Thoracic aorta (tissue), 2 donors: ENCODE measurements around the gene PARM1. TPM values are rescaled to one million over a fixed set of nuclear protein-coding genes. Genes with fewer than 3 reads are reported as not detected.

Experiments used
- ATAC-seq: fragments of 150-250 bp; one replicate; pipeline ENCODE4 v1.8.0; 2017; ENCODE audit warnings: low read depth; ENCODE audit not compliant: insufficient number of reproducible peaks, low FRiP score
- DNase-seq: peaks from one replicate; pipeline ENCODE4 v3.0.0-alpha.2; 2020; ENCODE audit warnings: low spot score
- H3K27ac ChIP-seq, 2 donors: fragments of 200-600 bp; sonication (generic); 1 replicate in 1 of 2; 2 replicates in 1 of 2; pipeline ENCODE4 v1.5.1; 2016; ENCODE audit warnings: mild to moderate bottlenecking in 2 of 2, moderate library complexity in 2 of 2
- H3K27me3 ChIP-seq: fragments of 200-600 bp; sonication (generic); replicated peaks from 2 replicates; pipeline ENCODE4 v1.6.0; 2016; ENCODE audit warnings: mild to moderate bottlenecking; ENCODE audit not compliant: insufficient read depth
- H3K36me3 ChIP-seq: fragments of 200-600 bp; sonication (generic); one replicate; pipeline ENCODE4 v1.5.1; 2016
- H3K4me1 ChIP-seq, 2 donors: fragments of 200-600 bp; sonication (generic); 1 replicate in 1 of 2; 2 replicates in 1 of 2; pipeline versions ENCODE4 v1.5.1 to v1.6.0; 2016; ENCODE audit warnings: low read depth in 2 of 2, mild to moderate bottlenecking in 1 of 2; ENCODE audit not compliant: control insufficient read depth in 1 of 2
- H3K4me3 ChIP-seq: fragments of 200-600 bp; sonication (generic); 2 replicates; pipeline ENCODE4 v1.5.1; 2016; ENCODE audit warnings: mild to moderate bottlenecking
- H3K9me3 ChIP-seq: fragments of 200-600 bp; sonication (generic); 2 replicates; pipeline ENCODE4 v1.5.1; 2016
- CTCF ChIP-seq: fragments of 200-600 bp; sonication (generic); IDR thresholded peaks from one replicate; pipeline ENCODE4 v1.5.1; 2019; ENCODE audit warnings: antibody characterized with exemption
- total RNA-seq, 2 donors: library from RNA; depleted of rRNA; stranded (reverse); fragments of >200 nt; gene quantifications; one replicate each; pipeline versions ENCODE4 v1.1.0 to v1.2.3, GENCODE V29; 2016

Gene PARM1
- total RNA-seq, 2 donors from 2014 or later = 127 to 263 TPM

- Histone ChIP-seq H3K27me3 (no peaks in the 10 kb centered on the region), H3K27ac (no peak overlapping the region), H3K36me3 (no peaks in the 10 kb centered on the region), H3K9me3 (no peaks in the 10 kb centered on the region), H3K4me1 (peaks cover 0 to 4% of the 10 kb centered on the region in 2 donors), H3K4me3 (no peak overlapping the region)
- DNase-seq (no peak), ATAC-seq (no peak)
- no peak for TF ChIP-seq CTCF
These were observed 20.7 kb downstream of the PARM1 start for GRCh38 chr4:74953647-74954046.

- no peaks in the 10 kb centered on the region for H3K4me1 ChIP-seq
- ATAC-seq (no peak), DNase-seq (no peak)
- peaks cover 3% of the 10 kb centered on the region for H3K9me3 ChIP-seq
- H3K36me3 ChIP-seq = no peaks in the 10 kb centered on the region
- no peaks in the 10 kb centered on the region for H3K27me3 ChIP-seq
- no peak overlapping the region for H3K27ac ChIP-seq
- H3K4me3 ChIP-seq = no peak overlapping the region
- no peak for TF ChIP-seq CTCF
These were observed 26.0 kb downstream of the PARM1 start for GRCh38 chr4:74958881-74959280.

- Histone ChIP-seq H3K4me3 (no peak overlapping the region), H3K36me3 (no peaks in the 10 kb centered on the region), H3K4me1 (peaks cover 0 to 12% of the 10 kb centered on the region in 2 donors), H3K27me3 (no peaks in the 10 kb centered on the region), H3K27ac (no peak overlapping the region), H3K9me3 (peaks cover 3% of the 10 kb centered on the region)
- DNase-seq (no peak), ATAC-seq (no peak)
- TF ChIP-seq CTCF = no peak
These were observed 28.3 kb downstream of the PARM1 start for GRCh38 chr4:74961230-74961629.

- no peaks in the 10 kb centered on the region for H3K27me3 ChIP-seq
- no peak for TF ChIP-seq CTCF
- H3K27ac ChIP-seq = no peak overlapping the region
- H3K36me3 ChIP-seq = no peaks in the 10 kb centered on the region
- H3K9me3 ChIP-seq = peaks cover 3% of the 10 kb centered on the region
- ATAC-seq = no peak
- H3K4me1 ChIP-seq = peaks cover 7 to 26% of the 10 kb centered on the region in 2 donors
- DNase-seq = no peak
- H3K4me3 ChIP-seq = no peak overlapping the region
These were observed 29.7 kb downstream of the PARM1 start for GRCh38 chr4:74962584-74962983.

- H3K4me3 ChIP-seq = no peak overlapping the region
- ATAC-seq = no peak
- peaks cover 13 to 43% of the 10 kb centered on the region in 2 donors for H3K4me1 ChIP-seq
- H3K27ac ChIP-seq = no peak overlapping the region
- no peaks in the 10 kb centered on the region for H3K36me3 ChIP-seq
- no peak for DNase-seq
- H3K9me3 ChIP-seq = peaks cover 3% of the 10 kb centered on the region
- TF ChIP-seq CTCF = no peak
- no peaks in the 10 kb centered on the region for H3K27me3 ChIP-seq
These were observed 31.4 kb downstream of the PARM1 start for GRCh38 chr4:74964311-74964710.
